Colonic mucosa (tissue), 4 donors: ENCODE results near the gene KRT2. TPM values are rescaled to one million over a fixed set of nuclear protein-coding genes. Genes with fewer than 3 reads are reported as not detected.

Source experiments
- DNase-seq: peaks from one replicate; pipeline ENCODE4 v3.0.0-alpha.2; 2020
- H3K27ac ChIP-seq: fragments of 200-600 bp; one replicate; pipeline ENCODE4 v1.8.0; 2021
- H3K27me3 ChIP-seq: fragments of 200-600 bp; one replicate; pipeline ENCODE4 v1.8.0; 2021
- H3K36me3 ChIP-seq: fragments of 200-600 bp; one replicate; pipeline ENCODE4 v1.8.0; 2021
- H3K4me1 ChIP-seq: fragments of 200-600 bp; one replicate; pipeline ENCODE4 v1.8.0; 2021; ENCODE audit warnings: mild to moderate bottlenecking
- H3K4me3 ChIP-seq: fragments of 200-600 bp; one replicate; pipeline ENCODE4 v1.8.0; 2021
- H3K9ac ChIP-seq, 2 donors: one replicate each; pipeline ENCODE4 v1.7.0; 2013; ENCODE audit warnings: control low read depth in 2 of 2, low read depth in 2 of 2, low read length in 2 of 2
- H3K9me3 ChIP-seq: fragments of 200-600 bp; one replicate; pipeline ENCODE4 v1.8.0; 2021
- intact Hi-C: fragments of 100-400 bp; cut with DNase I; formaldehyde crosslinking; loops from one replicate; pipeline ENCODE4 v1.14.1; 2022
- total RNA-seq, 2 donors: library from RNA; stranded (reverse); fragmentation: NEBNext Ultra II Directional in 1 of 2; extraction: Animal tissue kit (Norgen Biotek cat#: 25700) in 1 of 2; gene quantifications; one replicate each; pipeline ENCODE4 v1.2.1, GENCODE V29; 2021
- TF ChIP-seq, protein P1 (sequence below): fragments of 200-600 bp; IDR thresholded peaks from one replicate; pipeline ENCODE4 v1.8.0; 2022; ENCODE audit warnings: antibody characterized with exemption, mild to moderate bottlenecking
- donor health status: healthy.
- donor health status: DM: no; HTN: no; CAD: no.
- donor health status: DM: no; HTN: no; CAD: no.

The KRT2 gene
- total RNA-seq, 2 donors from 2014 or later, result not detected

DNA sequence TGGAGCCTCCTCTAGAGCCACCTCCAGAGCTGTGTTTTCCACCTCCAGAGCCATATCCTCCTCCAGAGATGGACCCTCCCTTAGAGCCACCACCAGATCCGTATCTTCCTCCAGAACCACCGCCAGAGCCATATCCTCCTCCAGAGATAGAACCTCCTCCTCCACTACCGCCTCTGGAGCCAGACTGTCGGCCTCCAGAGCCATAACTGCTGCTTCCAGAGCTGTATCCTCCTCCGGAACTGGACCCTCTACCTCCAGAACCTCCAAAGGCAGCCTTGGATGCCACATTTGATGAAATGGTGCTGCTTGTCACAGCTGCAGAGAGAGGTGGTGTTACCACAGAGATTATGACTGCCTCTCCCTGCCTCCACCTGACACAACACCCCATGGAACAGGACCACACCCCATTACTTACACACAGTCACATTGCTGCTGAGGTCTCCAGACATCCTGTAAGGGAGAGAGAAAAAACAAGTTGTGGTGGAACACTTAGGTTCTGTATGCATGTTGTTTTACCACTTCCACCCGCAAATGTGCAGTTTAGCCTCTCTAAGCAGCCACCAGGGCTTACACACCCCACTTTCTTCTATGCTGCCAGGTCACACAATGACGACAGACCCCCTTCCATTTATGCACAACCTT lies 6.8 kb downstream of the KRT2 start:
- no peaks in the 10 kb centered on the region for H3K27me3 ChIP-seq
- peak; percentile 18 for DNase-seq
- no peak overlapping the region for H3K27ac ChIP-seq
- TF ChIP-seq, protein P1, sequence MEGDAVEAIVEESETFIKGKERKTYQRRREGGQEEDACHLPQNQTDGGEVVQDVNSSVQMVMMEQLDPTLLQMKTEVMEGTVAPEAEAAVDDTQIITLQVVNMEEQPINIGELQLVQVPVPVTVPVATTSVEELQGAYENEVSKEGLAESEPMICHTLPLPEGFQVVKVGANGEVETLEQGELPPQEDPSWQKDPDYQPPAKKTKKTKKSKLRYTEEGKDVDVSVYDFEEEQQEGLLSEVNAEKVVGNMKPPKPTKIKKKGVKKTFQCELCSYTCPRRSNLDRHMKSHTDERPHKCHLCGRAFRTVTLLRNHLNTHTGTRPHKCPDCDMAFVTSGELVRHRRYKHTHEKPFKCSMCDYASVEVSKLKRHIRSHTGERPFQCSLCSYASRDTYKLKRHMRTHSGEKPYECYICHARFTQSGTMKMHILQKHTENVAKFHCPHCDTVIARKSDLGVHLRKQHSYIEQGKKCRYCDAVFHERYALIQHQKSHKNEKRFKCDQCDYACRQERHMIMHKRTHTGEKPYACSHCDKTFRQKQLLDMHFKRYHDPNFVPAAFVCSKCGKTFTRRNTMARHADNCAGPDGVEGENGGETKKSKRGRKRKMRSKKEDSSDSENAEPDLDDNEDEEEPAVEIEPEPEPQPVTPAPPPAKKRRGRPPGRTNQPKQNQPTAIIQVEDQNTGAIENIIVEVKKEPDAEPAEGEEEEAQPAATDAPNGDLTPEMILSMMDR, result no peak
- intact Hi-C loops, result no loop called here
- no peak overlapping the region for H3K4me3 ChIP-seq
- H3K36me3 ChIP-seq, result no peaks in the 10 kb centered on the region
- no peaks in the 10 kb centered on the region for H3K9me3 ChIP-seq
- no peak overlapping the region for H3K9ac ChIP-seq
- peaks cover 2% of the 10 kb centered on the region for H3K4me1 ChIP-seq

DNA sequence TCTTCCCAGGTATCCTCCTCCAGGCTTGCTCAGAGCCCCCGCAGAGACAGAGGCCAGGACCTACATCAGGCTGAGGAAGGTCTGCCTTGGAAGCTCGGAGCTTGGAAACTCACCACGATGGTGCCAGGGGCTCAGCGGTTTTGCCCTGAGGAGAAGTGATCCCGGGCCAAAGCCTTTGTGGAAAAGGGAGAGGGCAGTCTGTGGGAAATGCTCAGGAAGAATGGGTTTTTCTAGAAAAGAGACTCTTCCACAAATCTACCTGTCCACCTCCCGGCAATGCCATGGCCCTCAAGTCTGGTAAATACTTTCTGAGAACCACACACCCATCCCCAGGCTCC lies 8.0 kb downstream of the KRT2 start:
- DNase-seq, result peak; percentile 10
- intact Hi-C loops, result no loop called here

DNA sequence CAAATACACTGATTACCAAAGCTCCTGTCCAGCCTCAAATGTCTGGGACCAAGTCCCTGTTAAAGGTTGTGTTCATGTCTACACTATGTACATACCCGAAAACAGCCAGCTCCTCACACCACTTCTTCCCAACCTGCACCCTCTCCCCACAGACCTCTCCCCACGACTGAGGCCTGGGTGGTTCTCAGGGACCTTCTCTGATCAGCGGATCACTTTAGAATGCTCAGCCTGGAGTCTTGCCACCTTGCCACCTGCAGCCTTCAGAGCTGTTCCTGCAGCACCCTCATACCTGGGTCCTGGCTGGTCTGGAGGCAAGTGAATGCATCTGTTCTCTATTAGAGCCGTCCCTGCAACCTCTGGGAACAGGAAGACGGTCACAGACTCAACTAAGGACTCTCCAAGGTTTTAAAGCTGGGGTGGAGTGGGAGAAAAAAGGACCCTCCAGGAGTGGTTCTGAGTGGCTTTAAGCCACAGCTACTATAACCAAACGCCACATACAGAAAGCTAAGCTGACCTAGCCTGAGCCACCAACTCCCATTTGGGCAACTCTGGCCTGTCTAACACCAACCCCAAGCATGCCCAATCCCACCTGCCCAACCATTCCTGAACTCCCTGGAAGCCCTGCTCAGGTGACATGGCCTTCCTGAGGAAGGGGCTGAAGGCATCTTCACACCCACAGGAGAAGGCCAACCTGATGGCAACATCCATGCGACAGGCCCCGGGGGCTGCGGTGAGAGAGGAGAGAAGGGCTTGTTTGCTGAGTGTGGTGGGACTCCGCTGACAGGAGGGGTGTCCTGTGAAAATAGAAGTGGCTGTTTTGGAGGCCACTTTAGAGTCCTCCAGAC lies 8.6 kb downstream of the KRT2 start:
- intact Hi-C loops, result no loop called here
- peak; percentile 9 for DNase-seq
- H3K4me1 ChIP-seq, result no peaks in the 10 kb centered on the region
- TF ChIP-seq, protein P1, result no peak
- H3K4me3 ChIP-seq, result no peak overlapping the region
- no peak overlapping the region for H3K27ac ChIP-seq
- no peaks in the 10 kb centered on the region for H3K36me3 ChIP-seq
- no peaks in the 10 kb centered on the region for H3K27me3 ChIP-seq
- H3K9ac ChIP-seq, result no peak overlapping the region
- H3K9me3 ChIP-seq, result no peaks in the 10 kb centered on the region

More for the DNA sequence above, 8.0 kb downstream of the KRT2 start:
- Histone ChIP-seq H3K9ac (no peak overlapping the region), H3K27me3 (no peaks in the 10 kb centered on the region), H3K27ac (no peak overlapping the region), H3K9me3 (no peaks in the 10 kb centered on the region), H3K4me1 (no peaks in the 10 kb centered on the region), H3K4me3 (no peak overlapping the region), H3K36me3 (no peaks in the 10 kb centered on the region)
- TF ChIP-seq, protein P1, result no peak

DNA sequence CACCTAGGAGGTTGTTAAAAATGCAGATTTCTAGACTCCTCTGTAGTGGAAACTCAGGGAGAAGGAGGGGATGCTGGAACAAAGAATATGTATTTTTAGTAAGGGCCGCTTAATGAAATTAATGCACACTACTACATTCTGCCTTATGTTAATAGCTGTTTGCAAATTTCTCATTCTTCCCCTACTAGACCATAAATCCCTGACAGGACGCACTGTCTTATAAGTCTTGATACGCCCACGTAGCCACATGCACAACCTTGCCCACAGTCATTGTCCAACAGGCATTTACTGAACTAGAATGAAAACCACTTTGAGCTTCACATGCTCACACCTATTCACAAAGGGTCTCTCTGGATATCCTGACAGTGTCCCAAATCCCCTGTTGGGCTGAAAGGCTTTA lies 10.5 kb downstream of the KRT2 start:
- no peaks in the 10 kb centered on the region for H3K4me1 ChIP-seq
- intact Hi-C loops, result no loop called here
- no peak overlapping the region for H3K27ac ChIP-seq
- no peaks in the 10 kb centered on the region for H3K36me3 ChIP-seq
- H3K9ac ChIP-seq, result no peak overlapping the region
- H3K27me3 ChIP-seq, result no peaks in the 10 kb centered on the region
- no peaks in the 10 kb centered on the region for H3K9me3 ChIP-seq
- TF ChIP-seq, protein P1, result no peak
- H3K4me3 ChIP-seq, result no peak overlapping the region
- DNase-seq, result no peak

DNA sequence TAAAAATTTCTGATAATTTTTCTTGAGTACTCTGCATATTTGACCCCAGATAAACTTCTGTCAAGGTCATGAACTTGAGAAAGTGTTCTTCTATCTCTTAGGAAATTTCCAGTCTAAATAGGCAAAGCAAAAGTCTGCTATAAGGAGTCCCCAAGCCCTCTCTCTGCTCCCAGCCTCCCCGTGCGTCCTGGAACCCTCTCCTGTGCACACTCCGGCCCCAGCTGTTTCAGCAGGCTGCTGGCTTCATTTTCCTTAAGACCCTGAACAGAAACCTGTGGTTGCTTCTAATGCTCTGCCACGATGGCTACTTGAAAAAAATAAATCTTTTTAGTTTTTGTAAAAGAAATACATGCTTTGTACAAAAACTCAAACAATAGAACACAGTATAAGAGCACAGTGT lies 14.7 kb downstream of the KRT2 start:
- H3K9ac ChIP-seq, result no peak overlapping the region

More for the DNA sequence above, 14.7 kb downstream of the KRT2 start:
- TF ChIP-seq, protein P1, result no peak
- H3K27me3 ChIP-seq, result no peaks in the 10 kb centered on the region
- H3K27ac ChIP-seq, result no peak overlapping the region
- no peak for DNase-seq
- no peaks in the 10 kb centered on the region for H3K4me1 ChIP-seq
- H3K9me3 ChIP-seq, result no peaks in the 10 kb centered on the region
- H3K4me3 ChIP-seq, result no peak overlapping the region
- intact Hi-C loops, result no loop called here
- H3K36me3 ChIP-seq, result no peaks in the 10 kb centered on the region
